IMR-90 (cell line): Measurements from ENCODE around the gene RPP25.

ENCODE experiments used
- BHLHE40 ChIP-seq: fragments of 150-350 bp; IDR thresholded peaks from 2 replicates; pipeline ENCODE4 v1.6.1; 2016; ENCODE audit warnings: mild to moderate bottlenecking, low read depth, low read length
- CTCF ChIP-seq: conservative IDR thresholded peaks from 2 replicates; pipeline ENCODE4 v1.5.1; 2012; ENCODE audit warnings: mild to moderate bottlenecking, low read depth, low read length, improper control_type of control experiment

DNA sequence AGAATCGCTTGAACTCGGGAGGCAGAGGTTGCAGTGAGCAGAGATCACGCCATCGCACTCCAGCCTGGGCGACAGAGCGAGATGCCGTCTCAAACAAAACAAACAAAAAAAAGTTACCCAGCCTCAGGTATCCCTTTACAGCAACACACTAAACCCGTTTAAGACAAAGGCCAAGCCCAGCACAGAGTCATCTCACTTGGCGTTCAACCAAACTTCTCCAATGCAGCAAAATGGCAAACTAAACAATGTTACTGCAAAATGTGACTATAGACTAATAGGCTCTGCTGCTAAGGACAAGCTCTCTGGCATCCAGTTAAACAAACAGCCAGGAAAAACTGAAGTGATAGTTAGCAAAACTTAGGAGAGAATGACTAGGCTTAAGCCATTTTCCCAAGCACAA, 43.5 kb downstream of the RPP25 start:
- TF ChIP-seq CTCF (no peak), BHLHE40 (no peak)
